ENCODE data around the gene CALN1.

DNA sequence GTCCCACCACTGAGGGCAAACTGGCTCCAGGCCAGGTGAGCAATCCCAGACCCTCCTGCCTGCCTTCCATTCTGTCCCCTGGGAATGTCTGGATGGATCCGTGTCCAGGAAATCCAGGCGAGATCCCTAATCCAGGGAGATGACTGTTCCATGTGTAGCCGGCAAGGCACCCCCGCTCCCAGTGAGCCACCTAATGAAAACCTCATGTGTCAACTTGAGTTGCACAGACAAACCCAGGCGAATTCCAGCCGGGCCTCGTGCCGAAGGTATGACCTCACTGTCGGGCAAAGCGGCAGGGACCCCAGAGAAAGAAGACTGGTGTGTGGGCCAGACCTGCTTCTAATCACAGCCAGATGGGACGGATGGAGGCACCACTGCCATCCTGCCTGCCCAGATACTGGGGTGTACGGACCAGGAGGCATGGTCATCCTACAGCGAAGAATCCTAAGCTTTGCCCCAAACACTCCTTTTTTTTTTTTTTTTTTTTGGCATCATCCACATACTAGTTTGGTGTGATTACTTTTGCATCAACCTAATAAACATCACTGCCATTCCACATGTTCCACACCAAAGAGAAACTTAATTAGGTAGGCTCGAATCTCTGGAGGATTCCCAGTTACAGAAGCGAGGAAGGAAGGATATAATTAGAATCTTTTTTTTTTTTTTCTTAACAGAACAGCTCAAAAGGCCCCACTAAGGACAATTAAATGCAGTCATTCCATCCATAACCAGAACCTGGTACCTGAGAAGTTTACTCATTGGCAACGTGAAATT is 313.1 kb downstream of the CALN1 start:
- TF ChIP-seq, protein P1, sequence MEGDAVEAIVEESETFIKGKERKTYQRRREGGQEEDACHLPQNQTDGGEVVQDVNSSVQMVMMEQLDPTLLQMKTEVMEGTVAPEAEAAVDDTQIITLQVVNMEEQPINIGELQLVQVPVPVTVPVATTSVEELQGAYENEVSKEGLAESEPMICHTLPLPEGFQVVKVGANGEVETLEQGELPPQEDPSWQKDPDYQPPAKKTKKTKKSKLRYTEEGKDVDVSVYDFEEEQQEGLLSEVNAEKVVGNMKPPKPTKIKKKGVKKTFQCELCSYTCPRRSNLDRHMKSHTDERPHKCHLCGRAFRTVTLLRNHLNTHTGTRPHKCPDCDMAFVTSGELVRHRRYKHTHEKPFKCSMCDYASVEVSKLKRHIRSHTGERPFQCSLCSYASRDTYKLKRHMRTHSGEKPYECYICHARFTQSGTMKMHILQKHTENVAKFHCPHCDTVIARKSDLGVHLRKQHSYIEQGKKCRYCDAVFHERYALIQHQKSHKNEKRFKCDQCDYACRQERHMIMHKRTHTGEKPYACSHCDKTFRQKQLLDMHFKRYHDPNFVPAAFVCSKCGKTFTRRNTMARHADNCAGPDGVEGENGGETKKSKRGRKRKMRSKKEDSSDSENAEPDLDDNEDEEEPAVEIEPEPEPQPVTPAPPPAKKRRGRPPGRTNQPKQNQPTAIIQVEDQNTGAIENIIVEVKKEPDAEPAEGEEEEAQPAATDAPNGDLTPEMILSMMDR (IDR thresholded peaks at IDR 0.05), result no peak
- TF ChIP-seq POLR2A (IDR thresholded peaks at IDR 0.05), result no peak

Measured in heart left ventricle (tissue), 13 donors.